Effector memory CD4-positive, alpha-beta T cell (primary cell): Measurements from ENCODE around the gene SERPINA9.

Experiments used
- DNase-seq, 3 donors: peaks; one replicate each; pipeline ENCODE4 v3.0.0-alpha.2; 2020
- H3K27ac ChIP-seq: 2 replicates; pipeline ENCODE4 v1.7.0; 2013; ENCODE audit warnings: mild to moderate bottlenecking, low read length, moderate library complexity; ENCODE audit not compliant: insufficient read depth, poor library complexity, severe bottlenecking
- H3K27me3 ChIP-seq: replicated peaks from 2 replicates; pipeline ENCODE4 v1.7.0; 2013; ENCODE audit warnings: mild to moderate bottlenecking, low read length; ENCODE audit not compliant: insufficient read depth, control insufficient read depth, poor library complexity, severe bottlenecking
- H3K36me3 ChIP-seq: 2 replicates; pipeline ENCODE4 v1.7.0; 2013; ENCODE audit warnings: mild to moderate bottlenecking, low read length, moderate library complexity; ENCODE audit not compliant: control insufficient read depth, insufficient read depth
- H3K4me1 ChIP-seq: 2 replicates; pipeline ENCODE4 v1.7.0; 2013; ENCODE audit warnings: low read length, mild to moderate bottlenecking; ENCODE audit not compliant: control insufficient read depth, insufficient read depth, poor library complexity, severe bottlenecking
- H3K4me3 ChIP-seq: 2 replicates; pipeline ENCODE4 v1.7.0; 2013; ENCODE audit warnings: low read length, low read depth, mild to moderate bottlenecking; ENCODE audit not compliant: insufficient read depth, poor library complexity, severe bottlenecking
- H3K9me3 ChIP-seq: 2 replicates; pipeline ENCODE4 v1.7.0; 2013; ENCODE audit warnings: mild to moderate bottlenecking, low read length, moderate library complexity; ENCODE audit not compliant: control insufficient read depth

Gene SERPINA9

GRCh38 chr14:94451826-94452225, 24.2 kb downstream of the SERPINA9 start:
- H3K4me3 ChIP-seq: no peak overlapping the region
- no peaks in the 10 kb centered on the region for H3K36me3 ChIP-seq
- H3K27me3 ChIP-seq: no peaks in the 10 kb centered on the region
- H3K9me3 ChIP-seq: no peaks in the 10 kb centered on the region
- no peak overlapping the region for H3K27ac ChIP-seq
- no peak for DNase-seq
- H3K4me1 ChIP-seq: no peaks in the 10 kb centered on the region

- Histone ChIP-seq H3K27ac (no peak overlapping the region), H3K27me3 (no peaks in the 10 kb centered on the region), H3K4me1 (no peaks in the 10 kb centered on the region), H3K4me3 (no peak overlapping the region), H3K9me3 (no peaks in the 10 kb centered on the region), H3K36me3 (no peaks in the 10 kb centered on the region)
- DNase-seq: no peak
Observed at GRCh38 chr14:94451091-94451771, 24.8 kb downstream of the SERPINA9 start.

- no peaks in the 10 kb centered on the region for H3K4me1 ChIP-seq
- no peak overlapping the region for H3K27ac ChIP-seq
- no peak overlapping the region for H3K4me3 ChIP-seq
- no peaks in the 10 kb centered on the region for H3K27me3 ChIP-seq
- DNase-seq: no peak
- H3K9me3 ChIP-seq: no peaks in the 10 kb centered on the region
- H3K36me3 ChIP-seq: no peaks in the 10 kb centered on the region
Observed at GRCh38 chr14:94450722-94451090, 25.3 kb downstream of the SERPINA9 start.

GRCh38 chr14:94449930-94450329, 26.1 kb downstream of the SERPINA9 start:
- no peaks in the 10 kb centered on the region for H3K4me1 ChIP-seq
- no peaks in the 10 kb centered on the region for H3K27me3 ChIP-seq
- DNase-seq: no peak
- H3K36me3 ChIP-seq: no peaks in the 10 kb centered on the region
- H3K4me3 ChIP-seq: no peak overlapping the region
- H3K9me3 ChIP-seq: no peaks in the 10 kb centered on the region
- H3K27ac ChIP-seq: no peak overlapping the region

GRCh38 chr14:94448071-94448808, 27.8 kb downstream of the SERPINA9 start:
- H3K9me3 ChIP-seq: no peaks in the 10 kb centered on the region
- H3K4me3 ChIP-seq: no peak overlapping the region
- no peaks in the 10 kb centered on the region for H3K27me3 ChIP-seq
- H3K27ac ChIP-seq: no peak overlapping the region
- H3K4me1 ChIP-seq: no peaks in the 10 kb centered on the region
- H3K36me3 ChIP-seq: no peaks in the 10 kb centered on the region
- no peak for DNase-seq

GRCh38 chr14:94447206-94447605, 28.8 kb downstream of the SERPINA9 start:
- Histone ChIP-seq H3K9me3 (no peaks in the 10 kb centered on the region), H3K27ac (no peak overlapping the region), H3K4me3 (no peak overlapping the region), H3K4me1 (no peaks in the 10 kb centered on the region), H3K36me3 (no peaks in the 10 kb centered on the region), H3K27me3 (no peaks in the 10 kb centered on the region)
- DNase-seq: no peak

GRCh38 chr14:94446126-94446525, 29.9 kb downstream of the SERPINA9 start:
- Histone ChIP-seq H3K27ac (no peak overlapping the region), H3K9me3 (no peaks in the 10 kb centered on the region), H3K36me3 (no peaks in the 10 kb centered on the region), H3K4me1 (no peaks in the 10 kb centered on the region), H3K27me3 (no peaks in the 10 kb centered on the region), H3K4me3 (no peak overlapping the region)
- DNase-seq: no peak

- H3K27ac ChIP-seq: no peak overlapping the region
- H3K4me3 ChIP-seq: no peak overlapping the region
- H3K9me3 ChIP-seq: no peaks in the 10 kb centered on the region
- no peaks in the 10 kb centered on the region for H3K4me1 ChIP-seq
- DNase-seq: no peak
- no peaks in the 10 kb centered on the region for H3K27me3 ChIP-seq
- no peaks in the 10 kb centered on the region for H3K36me3 ChIP-seq
Observed at GRCh38 chr14:94445003-94445402, 31.0 kb downstream of the SERPINA9 start.

- no peak overlapping the region for H3K27ac ChIP-seq
- H3K4me1 ChIP-seq: no peaks in the 10 kb centered on the region
- DNase-seq: no peak
- no peaks in the 10 kb centered on the region for H3K36me3 ChIP-seq
- no peaks in the 10 kb centered on the region for H3K9me3 ChIP-seq
- H3K4me3 ChIP-seq: no peak overlapping the region
- no peaks in the 10 kb centered on the region for H3K27me3 ChIP-seq
Observed at GRCh38 chr14:94441531-94442205, 34.3 kb downstream of the SERPINA9 start.

- no peaks in the 10 kb centered on the region for H3K36me3 ChIP-seq
- no peak for DNase-seq
- H3K27me3 ChIP-seq: no peaks in the 10 kb centered on the region
- no peak overlapping the region for H3K27ac ChIP-seq
- H3K4me3 ChIP-seq: no peak overlapping the region
- no peaks in the 10 kb centered on the region for H3K9me3 ChIP-seq
- H3K4me1 ChIP-seq: no peaks in the 10 kb centered on the region
Observed at GRCh38 chr14:94441130-94441529, 34.9 kb downstream of the SERPINA9 start.
